ENCODE measurements around the gene CCDC12.
A peak's percentile ranks its signal among the peaks of the same experiment; 100 is the strongest.

The CCDC12 gene

GRCh38 chr3:46976326-46977190 is at the start of gene CCDC12:
Gene CCDC12, minus strand, starts transcription at chr3:46976745. Its CDS starts 13 bp downstream, at chr3:46976732.
- peak; percentile 99 for DNase-seq (ENCODE audit: low spot score)

GRCh38 chr3:47024932-47025331 is 48.4 kb upstream of the CCDC12 start:
- no peak for DNase-seq (ENCODE audit: low spot score)

GRCh38 chr3:47022641-47023071 is 46.1 kb upstream of the CCDC12 start:
- peak; percentile 14 for DNase-seq (ENCODE audit: low spot score)

- no peak for DNase-seq (ENCODE audit: low spot score)
Observed at GRCh38 chr3:47020311-47020710, 43.8 kb upstream of the CCDC12 start.

- no peak for DNase-seq (ENCODE audit: low spot score)
Observed at GRCh38 chr3:47019201-47019600, 42.7 kb upstream of the CCDC12 start.

- no peak for DNase-seq (ENCODE audit: low spot score)
Observed at GRCh38 chr3:47018269-47018611, 41.7 kb upstream of the CCDC12 start.

GRCh38 chr3:47017504-47018268 is 41.1 kb upstream of the CCDC12 start:
- DNase-seq (ENCODE audit: low spot score): no peak

GRCh38 chr3:47016934-47017435 is 40.4 kb upstream of the CCDC12 start:
- peak; percentile 71 for DNase-seq (ENCODE audit: low spot score)

GRCh38 chr3:47016086-47016933 is 39.8 kb upstream of the CCDC12 start:
- DNase-seq (ENCODE audit: low spot score): no peak

GRCh38 chr3:47015151-47015550 is 38.6 kb upstream of the CCDC12 start:
- DNase-seq (ENCODE audit: low spot score): no peak

- no peak for DNase-seq (ENCODE audit: low spot score)
Observed at GRCh38 chr3:47014036-47014435, 37.5 kb upstream of the CCDC12 start.

- DNase-seq (ENCODE audit: low spot score): no peak
Observed at GRCh38 chr3:47013231-47013630, 36.7 kb upstream of the CCDC12 start.

- DNase-seq (ENCODE audit: low spot score): no peak
Observed at GRCh38 chr3:47012342-47013230, 36.0 kb upstream of the CCDC12 start.

GRCh38 chr3:47011371-47011770 is 34.8 kb upstream of the CCDC12 start:
- DNase-seq (ENCODE audit: low spot score): no peak

GRCh38 chr3:47010910-47011309 is 34.4 kb upstream of the CCDC12 start:
- DNase-seq (ENCODE audit: low spot score): no peak

- no peak for DNase-seq (ENCODE audit: low spot score)
Observed at GRCh38 chr3:47010111-47010712, 33.7 kb upstream of the CCDC12 start.

GRCh38 chr3:47009225-47010110 is 32.9 kb upstream of the CCDC12 start:
- DNase-seq (ENCODE audit: low spot score): peak; percentile 100

GRCh38 chr3:47008851-47009224 is 32.3 kb upstream of the CCDC12 start:
- no peak for DNase-seq (ENCODE audit: low spot score)

GRCh38 chr3:47008234-47008796 is 31.8 kb upstream of the CCDC12 start:
- no peak for DNase-seq (ENCODE audit: low spot score)

All from AG20443 (cell line).